Activated T-helper 1 cell treated with Interleukin-2 at 50 U/mL for 16 hours (primary cell): ENCODE measurements around the gene SLC1A7.
"Not testable (repeated sequence)": the region's sequence is repeated elsewhere in the genome, so short reads cannot be mapped to it uniquely, and the experiment has no call there.

ENCODE experiments used
- DNase-seq: peaks from one replicate; pipeline ENCODE4 v3.0.0-alpha.2; 2020; ENCODE audit warnings: low read depth

SLC1A7 gene

DNA sequence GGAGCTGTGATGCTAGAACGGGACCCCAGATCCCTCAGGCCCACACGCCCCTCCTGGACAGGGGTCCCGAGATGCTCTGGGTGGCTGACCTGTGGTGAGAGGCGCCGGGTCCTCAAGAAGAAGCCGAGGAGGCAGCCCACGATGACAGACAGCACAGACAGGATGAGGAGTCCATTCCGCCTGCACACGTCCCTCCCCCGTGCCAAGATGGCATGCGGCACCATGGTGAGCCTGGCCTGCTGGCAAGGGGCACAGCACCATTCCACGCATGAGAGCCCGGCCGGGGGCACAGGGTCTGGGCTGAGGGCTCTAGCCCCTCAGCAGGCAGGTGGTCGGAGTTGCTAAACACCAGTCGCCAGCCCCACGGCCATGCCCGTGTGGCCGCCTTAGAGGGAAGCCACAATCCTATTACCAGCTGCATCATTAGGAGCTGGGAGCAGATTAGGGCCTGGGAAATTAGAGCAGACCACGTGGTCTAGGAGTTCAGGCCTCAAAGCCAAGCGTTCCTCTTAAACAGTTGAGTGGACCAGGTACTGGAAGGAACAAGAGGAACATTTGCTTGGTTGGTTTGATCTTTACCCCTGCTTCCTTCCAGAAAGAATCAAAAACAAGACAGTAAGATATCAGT is at the start of gene SLC1A7:
SLC1A7 (minus strand) TSS at position 413 of the 628 bp plus-strand sequence; CDS start at position 224, 189 bp downstream.
- no peak for DNase-seq

DNA sequence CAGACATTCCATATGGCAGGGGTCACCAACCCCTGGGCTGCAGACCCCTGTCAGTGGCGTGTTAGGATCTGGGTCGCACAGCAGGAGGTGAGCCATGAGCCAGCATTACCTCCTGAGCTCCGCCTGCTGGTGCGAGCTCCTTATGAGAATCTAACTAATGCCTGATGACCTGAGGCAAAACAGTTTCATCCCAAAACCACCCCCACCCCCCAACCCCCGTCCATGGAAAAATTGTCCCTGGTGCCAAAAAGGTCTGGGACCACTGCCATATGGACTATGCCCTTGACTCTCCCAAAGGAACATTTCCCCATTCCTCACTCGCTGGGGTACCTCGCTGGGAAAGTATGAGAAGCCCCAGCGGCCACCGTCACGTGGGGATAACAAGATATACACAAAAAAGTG is 47.8 kb upstream of the SLC1A7 start:
- DNase-seq = no peak

GRCh38 chr1:53189061-53189460 is 46.6 kb upstream of the SLC1A7 start:
- no peak for DNase-seq

- no peak for DNase-seq
These were observed 45.7 kb upstream of the SLC1A7 start for GRCh38 chr1:53188099-53188498.

- no peak for DNase-seq
These were observed 45.0 kb upstream of the SLC1A7 start for GRCh38 chr1:53187401-53187800.

GRCh38 chr1:53186533-53186932 is 44.1 kb upstream of the SLC1A7 start:
- DNase-seq = no peak

- not testable (repeated sequence) for DNase-seq
These were observed 43.5 kb upstream of the SLC1A7 start for GRCh38 chr1:53185955-53186297.

DNA sequence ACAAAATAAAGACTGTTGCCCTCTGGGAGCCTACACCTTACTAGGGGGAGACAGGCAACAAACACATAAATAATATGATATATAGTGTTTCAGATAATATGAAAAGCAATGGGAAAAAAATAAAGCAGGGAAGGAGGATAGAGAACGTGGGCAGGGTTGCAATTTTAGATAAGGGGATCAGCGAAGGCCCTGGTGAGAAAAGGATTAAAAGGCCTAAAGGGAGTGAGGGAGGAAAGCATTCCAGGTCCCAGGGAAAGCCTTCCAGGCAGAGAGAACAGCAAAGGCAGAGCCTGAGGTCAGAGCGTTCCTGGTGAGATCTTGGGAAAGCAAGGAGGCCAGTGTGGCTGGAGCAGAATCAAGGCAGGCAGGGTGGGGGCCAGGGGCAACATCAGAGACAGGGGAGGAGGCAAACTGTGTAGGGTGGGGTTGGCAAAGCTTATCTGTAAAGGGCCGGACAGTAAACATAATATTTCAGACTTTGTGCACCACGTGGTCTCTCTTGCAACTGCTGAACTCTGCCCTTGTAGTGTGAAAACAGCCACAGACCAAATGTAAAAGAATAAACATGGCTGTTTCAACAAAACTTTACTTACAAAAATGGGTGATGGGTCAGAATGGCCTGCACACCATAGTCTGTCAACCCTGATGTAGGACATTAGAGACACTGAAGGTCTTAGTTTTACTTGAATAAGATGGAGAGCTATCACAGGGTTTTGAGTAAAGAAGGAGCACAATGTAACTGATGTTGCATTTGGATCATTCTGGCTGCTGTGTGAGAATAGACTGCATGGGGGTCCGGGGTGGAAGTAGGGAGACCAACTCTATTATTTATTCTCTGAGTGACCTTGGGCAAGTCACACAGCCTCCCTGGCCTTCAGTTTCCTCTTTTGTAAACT is 40.9 kb upstream of the SLC1A7 start:
- DNase-seq = no peak

DNA sequence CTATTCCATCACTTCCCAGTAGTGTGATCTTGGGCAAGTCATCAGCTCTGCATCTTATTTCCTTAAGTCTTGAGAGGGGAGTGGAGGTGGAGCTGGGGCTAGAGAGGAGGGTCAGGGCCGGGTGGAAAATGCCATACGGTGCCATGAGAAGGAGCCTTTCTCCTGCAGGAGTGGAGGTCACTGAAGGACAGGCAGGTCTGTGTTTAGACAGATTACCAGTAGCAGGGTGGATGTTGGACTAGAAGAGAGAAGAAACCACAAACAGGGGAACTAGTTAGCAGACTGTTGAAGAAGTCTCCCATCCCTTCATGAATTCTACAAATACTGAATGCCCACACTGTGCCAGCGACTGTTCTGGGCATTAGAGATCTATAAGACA is 40.3 kb upstream of the SLC1A7 start:
- DNase-seq = no peak

DNA sequence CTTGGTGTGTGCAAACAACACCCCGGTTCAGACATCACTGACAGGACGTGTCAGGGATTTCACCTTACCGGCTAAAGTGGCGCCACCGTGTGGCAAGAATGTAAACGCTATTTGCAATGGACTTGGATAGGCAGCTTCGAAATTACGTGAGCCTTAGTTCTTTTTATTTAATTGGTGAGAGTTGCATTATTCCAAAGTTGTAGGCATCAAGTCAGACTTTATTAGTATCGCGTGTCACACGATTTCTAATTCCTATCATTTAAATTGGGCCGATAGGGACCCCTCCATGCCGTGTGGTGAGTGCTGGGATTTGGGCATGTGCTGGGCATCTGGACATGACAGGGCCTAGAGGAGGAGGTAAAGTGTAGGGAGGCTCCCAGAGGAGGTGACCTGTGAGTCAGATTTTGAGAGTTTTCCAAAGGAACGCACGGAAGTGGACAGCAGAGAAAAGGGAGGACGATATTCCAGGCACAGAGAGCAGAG is 39.7 kb upstream of the SLC1A7 start:
- DNase-seq = peak; percentile 60

DNA sequence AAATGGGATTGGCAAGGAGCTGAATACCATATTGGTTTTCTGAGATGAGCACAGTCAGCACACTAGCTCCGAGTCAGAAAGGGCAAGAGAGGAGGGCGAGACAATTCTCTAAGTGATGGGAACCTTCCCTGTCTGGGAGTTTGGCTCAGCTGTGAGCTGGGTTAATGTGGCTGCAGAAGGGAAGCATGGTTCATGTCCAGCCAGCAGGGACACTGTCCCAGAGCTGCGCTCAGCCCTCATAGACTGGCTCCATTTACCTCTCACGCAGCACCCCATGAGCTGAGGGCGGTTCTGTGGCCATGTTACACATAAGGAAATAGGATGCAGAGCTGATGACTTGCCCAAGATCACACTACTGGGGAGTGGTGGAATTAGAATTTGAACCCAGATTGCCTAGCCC is 38.5 kb upstream of the SLC1A7 start:
- DNase-seq = no peak

- no peak for DNase-seq
These were observed 37.8 kb upstream of the SLC1A7 start for GRCh38 chr1:53180226-53180625.

GRCh38 chr1:53176452-53177208 is 34.2 kb upstream of the SLC1A7 start:
- no peak for DNase-seq

DNA sequence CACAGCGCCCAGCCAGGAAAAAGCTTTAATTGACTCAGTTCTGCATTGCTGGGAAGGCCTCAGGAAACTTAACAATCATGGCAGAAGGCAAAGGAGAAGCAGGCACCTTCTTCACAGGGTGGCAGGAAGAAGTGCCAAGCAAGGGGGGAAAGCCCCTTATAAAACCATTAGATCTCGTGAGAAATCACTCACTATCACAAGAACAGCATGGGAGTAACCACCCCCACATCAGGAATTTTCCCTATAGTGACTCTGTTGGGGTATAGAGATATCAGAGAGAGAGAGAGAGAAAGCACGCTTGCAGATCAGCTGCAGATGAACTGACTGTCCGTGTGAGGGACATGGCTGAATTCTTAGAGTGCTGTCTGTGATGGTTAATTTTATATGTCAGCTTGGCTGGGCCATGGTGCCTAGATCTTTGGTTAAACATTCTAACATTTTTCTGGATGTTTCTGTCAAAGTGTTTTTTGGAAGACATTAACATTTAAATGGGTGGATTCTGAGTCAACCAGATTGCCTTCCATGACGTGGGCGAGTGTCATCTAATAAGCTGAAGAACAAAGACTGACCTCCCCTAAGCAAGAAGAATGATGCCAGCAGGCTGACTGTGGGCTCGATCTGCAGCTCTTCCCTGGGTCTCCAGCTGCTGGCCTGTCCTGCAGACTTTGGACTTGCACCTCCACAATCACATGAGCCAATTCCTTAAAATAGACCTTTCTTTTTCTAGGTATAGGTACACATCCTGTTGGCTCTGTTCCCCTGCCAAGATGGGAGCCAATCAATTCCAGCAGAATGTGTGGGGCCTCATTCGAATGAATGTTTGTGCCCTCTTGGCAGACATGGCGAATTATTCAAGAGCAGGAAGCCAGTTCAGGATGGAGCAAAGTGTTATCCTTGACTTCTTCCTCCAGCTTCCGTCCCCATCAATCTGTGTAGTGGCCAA is 32.8 kb upstream of the SLC1A7 start:
- no peak for DNase-seq

GRCh38 chr1:53172426-53173128 is 30.1 kb upstream of the SLC1A7 start:
- DNase-seq = no peak

DNA sequence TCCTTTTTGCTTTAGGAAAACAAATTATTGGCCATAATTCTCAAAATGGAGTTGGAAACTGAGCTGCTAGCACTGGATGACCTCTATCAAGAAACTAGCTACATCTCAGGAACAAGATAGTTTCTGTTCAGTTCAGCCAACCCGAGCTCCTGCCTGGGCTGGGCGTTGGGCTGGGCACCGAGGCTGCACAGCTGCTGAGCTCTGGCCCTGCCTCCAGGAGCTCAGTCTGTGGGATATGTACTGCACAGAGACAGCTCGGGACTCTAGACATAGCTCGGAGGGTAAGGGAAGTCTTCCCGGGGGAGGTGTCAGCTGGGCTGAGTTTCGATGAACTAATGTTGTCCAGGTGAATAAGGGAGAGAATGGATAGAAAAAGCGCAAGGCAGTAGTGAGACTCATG is 24.5 kb upstream of the SLC1A7 start:
- DNase-seq = no peak

DNA sequence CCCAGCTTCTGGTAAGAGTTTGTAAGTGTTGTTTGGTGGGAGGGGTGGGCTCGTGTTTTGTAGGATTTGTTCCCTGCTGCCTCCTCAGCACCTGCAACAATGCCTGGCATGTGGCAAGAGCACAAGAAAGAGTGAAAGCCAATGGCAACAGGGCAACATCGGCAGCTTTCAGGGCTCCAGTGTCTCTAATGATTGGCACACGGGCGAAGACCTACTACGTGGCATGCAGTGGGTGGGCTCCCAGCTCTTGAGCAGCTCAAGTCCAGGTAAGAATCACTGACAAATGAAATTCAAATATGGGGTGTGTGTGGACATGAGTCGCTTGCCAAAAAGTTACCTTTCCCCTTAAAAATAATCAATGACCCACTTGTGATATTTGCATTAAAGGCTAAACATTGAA is 23.9 kb upstream of the SLC1A7 start:
- no peak for DNase-seq

GRCh38 chr1:53165408-53165961 is 23.0 kb upstream of the SLC1A7 start:
- no peak for DNase-seq

GRCh38 chr1:53163291-53163768 is 20.9 kb upstream of the SLC1A7 start:
- no peak for DNase-seq

GRCh38 chr1:53162621-53163020 is 20.2 kb upstream of the SLC1A7 start:
- DNase-seq = no peak
